MCF 10A (cell line): ENCODE data around the gene RPS15A. TPM values are rescaled to one million over a fixed set of nuclear protein-coding genes. Genes with fewer than 3 reads are reported as not detected.
"Not testable (repeated sequence)": the region's sequence is repeated elsewhere in the genome, so short reads cannot be mapped to it uniquely, and the experiment has no call there.

ENCODE experiments used
- BruUV-seq: library from RNA; stranded (reverse); fragments of 400-500 nt; replicated peaks from 2 replicates; lab custom pipeline; 2021; lab: Mats Ljungman, UMichigan
- CTCF ChIA-PET: fragments of 300-600 bp; sonication (Branson Sonifier 250); formaldehyde crosslinking; extraction: SDS; loops from one replicate; lab custom pipeline; 2021; ENCODE audit warnings: antibody characterized with exemption, inconsistent platforms; lab: Yijun Ruan, JAX
- POLR2A ChIA-PET: fragments of 300-600, 350-650 bp; sonication (Branson Sonifier 250); formaldehyde crosslinking; extraction: SDS; loops from one replicate; lab custom pipeline; 2020; ENCODE audit warnings: antibody characterized with exemption, inconsistent platforms; lab: Yijun Ruan, JAX
- DNase-seq: peaks from one replicate; pipeline ENCODE4 v3.0.0-alpha.2; 2018; ENCODE audit not compliant: unreplicated experiment
- H3K27ac Mint-ChIP-seq: one replicate; pipeline ENCODE4 v1.8.0; 2022; ENCODE audit warnings: mild to moderate bottlenecking, low read depth, mixed read lengths; ENCODE audit not compliant: unreplicated experiment
- H3K27me3 Mint-ChIP-seq: one replicate; pipeline ENCODE4 v1.8.0; 2022; ENCODE audit warnings: mixed read lengths; ENCODE audit not compliant: insufficient read depth, unreplicated experiment
- H3K36me3 Mint-ChIP-seq: one replicate; pipeline ENCODE4 v1.8.0; 2022; ENCODE audit warnings: mild to moderate bottlenecking, moderate library complexity, mixed read lengths; ENCODE audit not compliant: insufficient read depth, unreplicated experiment
- H3K4me1 Mint-ChIP-seq: one replicate; pipeline ENCODE4 v1.8.0; 2022; ENCODE audit warnings: mixed read lengths; ENCODE audit not compliant: insufficient read depth, unreplicated experiment
- H3K4me3 Mint-ChIP-seq: one replicate; pipeline ENCODE4 v1.8.0; 2022; ENCODE audit warnings: mild to moderate bottlenecking, moderate library complexity, mixed read lengths; ENCODE audit not compliant: unreplicated experiment
- H3K9me3 Mint-ChIP-seq: one replicate; pipeline ENCODE4 v1.8.0; 2022; ENCODE audit warnings: mixed read lengths; ENCODE audit not compliant: unreplicated experiment
- intact Hi-C: fragments of 100-400 bp; cut with micrococcal nuclease; formaldehyde crosslinking; loops from 2 replicates; pipeline ENCODE4 v1.14.1; 2022
- total RNA-seq: library from RNA; stranded (reverse); gene quantifications from 2 replicates; pipeline ENCODE4 v1.2.3, GENCODE V29; 2022

RPS15A gene
- total RNA-seq, 1 experiment from 2014 or later = 1,431 TPM

- H3K27me3 Mint-ChIP-seq, BruUV-seq, H3K4me3 Mint-ChIP-seq, H3K9me3 Mint-ChIP-seq, H3K27ac Mint-ChIP-seq, POLR2A ChIA-PET, intact Hi-C loops, CTCF ChIA-PET, H3K4me1 Mint-ChIP-seq, DNase-seq: not testable (repeated sequence)
- peaks cover 10% of the 10 kb centered on the region for H3K36me3 Mint-ChIP-seq
Measured at GRCh38 chr16:18776334-18776733, 13.8 kb downstream of the RPS15A start.

- H3K4me3 Mint-ChIP-seq, H3K27me3 Mint-ChIP-seq, BruUV-seq, H3K27ac Mint-ChIP-seq, POLR2A ChIA-PET, H3K9me3 Mint-ChIP-seq, H3K4me1 Mint-ChIP-seq, CTCF ChIA-PET, DNase-seq, H3K36me3 Mint-ChIP-seq, intact Hi-C loops: not testable (repeated sequence)
Measured at GRCh38 chr16:18774651-18775050, 15.5 kb downstream of the RPS15A start.

GRCh38 chr16:18772171-18772570 lies 18.0 kb downstream of the RPS15A start:
- intact Hi-C loops, H3K36me3 Mint-ChIP-seq, CTCF ChIA-PET, H3K9me3 Mint-ChIP-seq, H3K27ac Mint-ChIP-seq, BruUV-seq, H3K27me3 Mint-ChIP-seq, DNase-seq, POLR2A ChIA-PET, H3K4me3 Mint-ChIP-seq, H3K4me1 Mint-ChIP-seq: not testable (repeated sequence)

GRCh38 chr16:18770336-18770962 lies 19.7 kb downstream of the RPS15A start:
- CTCF ChIA-PET, H3K4me1 Mint-ChIP-seq, H3K9me3 Mint-ChIP-seq, H3K27ac Mint-ChIP-seq, DNase-seq, intact Hi-C loops, H3K36me3 Mint-ChIP-seq, H3K27me3 Mint-ChIP-seq, H3K4me3 Mint-ChIP-seq, POLR2A ChIA-PET, BruUV-seq: not testable (repeated sequence)

GRCh38 chr16:18767217-18767616 lies 22.9 kb downstream of the RPS15A start:
- BruUV-seq, POLR2A ChIA-PET, H3K36me3 Mint-ChIP-seq, intact Hi-C loops, H3K27me3 Mint-ChIP-seq, H3K9me3 Mint-ChIP-seq, H3K4me3 Mint-ChIP-seq, DNase-seq, H3K27ac Mint-ChIP-seq, H3K4me1 Mint-ChIP-seq, CTCF ChIA-PET: not testable (repeated sequence)

- intact Hi-C loops, BruUV-seq, CTCF ChIA-PET, POLR2A ChIA-PET, H3K36me3 Mint-ChIP-seq, DNase-seq, H3K27ac Mint-ChIP-seq, H3K4me3 Mint-ChIP-seq, H3K4me1 Mint-ChIP-seq, H3K9me3 Mint-ChIP-seq, H3K27me3 Mint-ChIP-seq: not testable (repeated sequence)
Measured at GRCh38 chr16:18762713-18763112, 27.4 kb downstream of the RPS15A start.
